Measurements from ENCODE around the gene CPVL.
A peak's percentile ranks its signal among the peaks of the same experiment; 100 is the strongest.

The CPVL gene

DNA sequence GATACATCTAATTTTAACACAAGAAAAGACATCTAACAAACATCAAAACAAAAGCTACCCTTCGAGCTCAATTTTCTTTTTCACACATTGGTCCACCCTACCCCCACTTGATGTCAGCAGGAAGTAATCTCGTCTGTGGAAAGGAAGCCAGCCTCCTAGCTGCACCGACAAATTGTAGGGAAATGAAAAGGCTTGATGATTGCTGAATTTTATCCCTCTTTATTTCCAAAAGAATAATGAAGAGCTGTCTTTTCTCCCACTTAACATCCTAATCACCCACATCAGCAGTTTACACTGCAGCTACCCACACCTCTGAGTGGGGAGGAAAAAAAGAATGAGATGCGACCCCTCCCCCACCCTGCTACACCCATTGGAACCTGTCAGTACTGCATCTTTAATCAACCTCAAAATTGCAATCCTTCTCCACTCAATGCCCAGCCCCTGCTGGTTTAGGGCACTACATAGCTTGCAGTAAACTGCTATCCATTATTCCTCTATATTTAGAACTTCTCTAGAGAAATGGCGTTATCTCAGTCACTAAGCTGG is 10.6 kb upstream of the CPVL start:
- peak in 1 of 51 donors; percentile 56 for DNase-seq

DNA sequence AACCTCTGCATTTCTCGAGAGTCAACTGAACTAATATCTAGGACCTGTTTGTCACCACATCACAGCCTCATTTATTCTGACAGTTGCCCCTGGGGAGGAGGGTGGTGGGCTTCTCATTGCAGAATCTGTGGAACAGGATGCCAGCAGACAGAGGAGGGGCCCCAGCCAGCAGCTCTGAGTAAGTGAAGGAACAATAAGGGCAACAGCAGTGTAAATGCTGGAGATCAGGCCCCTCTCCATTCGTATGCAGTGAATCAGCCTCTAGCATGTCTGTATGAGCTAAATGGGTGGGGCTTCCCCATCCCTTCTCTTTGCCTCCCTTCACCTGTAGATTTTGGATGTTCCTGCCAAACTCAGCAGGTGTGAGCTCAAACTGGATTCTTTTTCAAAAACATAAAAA is 7.7 kb upstream of the CPVL start:
- no peak for DNase-seq

DNA sequence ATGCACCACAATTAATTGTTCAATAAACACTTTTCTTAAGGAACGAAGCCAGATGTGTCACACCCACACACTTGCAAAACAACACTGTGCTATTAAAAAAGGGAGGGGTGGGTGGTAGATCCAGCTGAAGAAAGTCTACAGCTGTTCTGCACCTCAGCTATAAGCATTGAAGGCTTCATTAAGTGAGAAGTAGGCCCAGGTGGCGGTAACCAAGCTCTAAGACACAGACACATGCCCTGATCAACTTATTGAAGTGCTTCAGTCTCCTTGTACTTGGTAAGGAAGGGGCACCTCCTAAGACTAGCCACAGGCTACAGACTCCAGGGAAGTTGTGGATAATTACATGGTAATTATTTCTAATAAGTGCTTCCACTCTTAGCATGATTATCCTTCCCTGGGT is 4.5 kb upstream of the CPVL start:
- DNase-seq = no peak

DNA sequence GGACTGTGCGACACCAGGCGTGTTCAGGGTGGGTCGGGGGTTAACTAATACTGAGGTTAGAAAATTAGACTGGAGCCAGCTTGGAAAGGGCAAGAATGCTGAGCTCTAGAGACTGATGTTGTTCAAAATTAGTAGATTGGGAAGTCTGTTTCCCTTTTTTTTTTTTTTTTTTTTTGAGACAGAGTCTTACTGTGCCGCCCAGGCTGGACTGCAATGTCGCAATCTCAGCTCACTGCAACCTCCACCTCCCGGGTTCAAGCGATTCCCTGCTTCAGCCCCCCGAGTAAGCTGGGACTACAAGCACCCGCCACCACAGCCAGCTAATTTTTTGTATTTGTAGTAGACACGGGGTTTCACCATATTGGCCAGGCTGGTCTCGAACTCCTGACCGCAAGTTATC is 2.7 kb upstream of the CPVL start:
- no peak for DNase-seq

DNA sequence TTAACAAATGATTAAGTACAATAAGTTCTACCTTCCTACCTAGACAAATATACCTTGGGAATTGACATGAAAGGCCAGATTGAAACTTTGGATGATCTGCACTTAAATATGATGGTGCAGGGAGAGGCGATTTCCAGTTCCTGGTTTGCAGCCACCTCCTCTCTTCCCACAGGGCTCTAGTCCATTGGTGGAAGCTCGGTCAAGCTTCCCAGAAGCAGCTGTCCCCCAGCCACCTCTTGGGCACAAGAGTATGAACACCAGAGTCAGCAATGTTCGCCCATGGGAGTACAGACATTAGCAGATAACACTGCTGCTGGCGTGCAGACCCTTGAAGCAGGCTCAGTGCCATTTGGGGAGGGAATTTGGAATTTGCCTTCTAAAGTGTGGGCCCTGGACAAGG is 1.5 kb upstream of the CPVL start:
- no peak for DNase-seq

DNA sequence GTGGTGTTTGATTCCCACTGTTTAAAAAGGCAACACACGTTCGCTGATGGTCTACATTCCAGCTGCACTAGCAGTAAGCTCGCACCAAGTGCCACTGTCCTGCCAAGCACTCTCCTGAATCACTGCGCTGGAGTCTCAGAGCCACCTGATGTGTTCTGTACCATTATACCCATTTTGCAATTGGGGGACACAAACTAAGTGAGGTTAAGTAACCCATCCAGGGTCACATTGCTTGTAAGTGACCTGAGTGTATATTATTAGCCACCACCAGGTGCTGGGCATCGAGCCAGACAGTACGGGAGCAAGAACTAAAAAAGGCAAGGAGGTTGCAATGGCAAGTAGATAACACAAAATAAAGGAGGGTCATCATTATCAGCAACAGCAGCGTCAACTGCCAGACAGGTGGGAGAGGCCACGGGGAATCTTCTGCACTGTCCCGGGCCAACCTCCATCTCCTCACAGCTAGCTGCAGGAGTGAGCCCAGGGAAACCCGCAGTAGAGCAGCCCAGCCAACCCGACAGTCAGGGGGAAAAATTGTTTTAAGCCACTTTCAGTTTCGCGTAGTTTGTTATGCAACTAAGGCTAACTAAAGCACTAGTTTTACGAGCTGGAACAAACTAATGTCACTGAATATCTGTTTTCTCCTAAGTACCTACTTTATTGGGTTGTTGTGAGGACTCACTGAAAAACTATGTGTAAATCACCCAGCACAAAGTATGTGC is 712 bp upstream of the CPVL start:
- no peak for DNase-seq

DNA sequence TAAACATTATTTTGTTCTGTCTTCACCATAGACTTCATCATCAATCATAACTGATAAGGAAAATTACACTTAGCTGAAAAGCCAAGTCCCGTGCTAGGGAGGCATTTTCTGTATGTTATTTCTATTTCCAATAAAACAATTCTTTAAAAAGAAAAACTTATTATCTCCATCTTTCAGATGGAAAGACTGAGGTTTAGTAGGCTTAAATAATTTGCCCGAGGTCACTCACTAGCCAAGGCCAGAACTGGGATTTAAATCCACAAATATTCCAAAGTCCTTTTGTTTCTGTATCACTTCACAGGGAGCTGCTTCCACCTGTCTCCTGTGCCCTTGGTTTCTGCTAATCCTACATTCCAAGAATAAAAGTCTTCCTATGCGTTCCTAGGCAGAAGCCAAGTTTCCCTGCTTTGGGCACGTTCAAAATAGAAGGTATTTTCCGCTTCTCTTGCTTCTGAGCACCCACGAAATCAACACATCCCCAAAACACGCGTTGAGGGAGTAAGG is 732 bp downstream of the CPVL start:
- DNase-seq = no peak

DNA sequence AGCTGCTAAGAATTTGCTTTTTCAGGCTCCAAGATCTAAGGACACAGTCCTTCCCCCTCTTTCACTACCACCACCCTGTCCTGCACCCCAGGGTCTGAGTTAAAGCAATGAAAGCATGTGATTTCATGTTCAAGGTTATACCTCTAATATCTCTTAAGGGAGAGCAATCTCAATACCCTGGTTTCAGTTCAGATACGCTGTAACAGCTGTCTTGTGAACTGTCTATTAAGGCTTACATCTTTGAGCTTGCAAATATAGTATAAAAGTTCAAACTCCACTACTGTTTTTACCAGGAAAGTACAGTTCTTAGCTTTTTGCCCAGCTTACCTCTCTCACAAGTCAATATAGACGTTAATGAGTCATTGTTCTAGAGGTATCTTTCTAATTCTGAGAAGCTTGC is 2.6 kb downstream of the CPVL start:
- no peak for DNase-seq

DNA sequence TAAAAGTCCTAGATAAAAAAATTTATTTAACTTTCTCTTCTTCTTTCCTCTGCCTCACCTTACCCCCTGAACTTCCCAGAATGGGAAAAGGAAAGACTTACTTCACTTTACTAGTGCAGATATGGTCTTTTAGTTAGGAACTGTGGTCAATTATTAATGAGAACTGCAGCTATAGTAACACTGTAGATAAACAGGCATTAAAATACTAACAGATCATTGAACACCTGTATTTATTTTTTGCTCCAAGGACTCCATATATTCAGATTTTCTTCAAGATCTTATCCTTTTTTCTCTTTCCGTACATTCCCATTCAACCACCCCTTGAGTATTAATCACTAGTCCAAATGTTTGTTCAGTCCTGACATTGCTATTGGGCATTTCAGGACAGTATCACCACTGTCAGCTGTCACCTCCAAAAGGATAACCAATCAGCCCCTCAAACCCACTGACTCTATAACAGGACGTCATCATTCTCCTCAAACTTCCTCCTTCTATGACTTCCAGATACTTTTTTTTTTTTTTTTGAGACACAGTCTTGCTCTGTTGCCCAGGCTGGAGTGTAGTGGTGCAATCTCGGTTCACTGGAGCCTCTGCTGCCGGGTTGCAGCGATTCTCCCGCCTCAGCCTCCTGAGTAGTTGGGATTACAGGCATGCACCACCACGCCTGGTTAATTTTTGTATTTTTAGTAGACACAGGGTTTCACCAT is 4.2 kb downstream of the CPVL start:
- DNase-seq = no peak

DNA sequence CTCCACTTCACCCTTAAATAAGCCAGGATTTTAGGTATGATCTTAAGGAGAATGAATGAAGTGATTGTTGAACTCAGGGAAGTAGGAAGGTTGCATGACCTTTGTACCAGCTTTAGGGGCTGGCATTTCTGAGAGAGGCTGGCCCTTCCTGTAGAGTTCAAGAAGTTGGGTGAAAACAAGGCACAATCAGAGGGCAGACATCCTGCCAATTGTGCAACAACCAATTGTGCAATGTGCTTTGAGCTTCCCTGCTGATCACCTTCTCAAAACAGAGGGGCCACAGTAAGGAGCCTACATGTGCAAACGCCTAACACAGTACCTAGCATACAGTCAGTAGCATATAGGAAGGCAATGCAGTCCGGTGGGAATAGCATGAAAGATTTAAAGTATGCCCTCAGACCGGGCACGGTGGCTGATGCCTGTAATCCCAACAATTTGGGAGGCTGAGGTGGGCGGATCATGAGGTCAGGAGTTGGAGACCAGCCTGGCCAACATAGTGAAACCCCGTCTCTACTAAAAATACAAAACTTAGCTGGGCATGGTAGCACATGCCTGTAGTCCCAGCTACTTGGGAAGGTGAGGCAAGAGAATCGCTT is 5.4 kb downstream of the CPVL start:
- DNase-seq = peak in 3 of 51 donors; percentile 4 to 10 (median 7)

DNA sequence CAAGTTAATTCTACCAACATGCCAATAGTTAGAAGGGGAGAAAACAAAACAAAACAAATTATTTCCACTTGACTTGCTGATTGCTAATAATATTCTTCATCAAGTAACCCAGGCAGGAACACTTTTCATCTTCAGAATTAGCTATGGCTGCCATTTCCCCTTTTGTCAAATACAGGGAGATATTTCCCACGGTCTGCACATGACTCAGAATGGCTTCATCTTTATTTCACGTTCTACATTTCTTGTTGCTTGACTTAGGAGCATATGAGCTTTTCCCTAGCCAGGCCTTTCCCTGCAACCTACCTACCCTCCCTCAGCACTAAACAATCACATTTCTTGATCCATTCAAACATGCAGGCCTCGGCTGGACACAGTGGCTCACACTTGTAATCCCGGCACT is 6.5 kb downstream of the CPVL start:
- DNase-seq = no peak

DNA sequence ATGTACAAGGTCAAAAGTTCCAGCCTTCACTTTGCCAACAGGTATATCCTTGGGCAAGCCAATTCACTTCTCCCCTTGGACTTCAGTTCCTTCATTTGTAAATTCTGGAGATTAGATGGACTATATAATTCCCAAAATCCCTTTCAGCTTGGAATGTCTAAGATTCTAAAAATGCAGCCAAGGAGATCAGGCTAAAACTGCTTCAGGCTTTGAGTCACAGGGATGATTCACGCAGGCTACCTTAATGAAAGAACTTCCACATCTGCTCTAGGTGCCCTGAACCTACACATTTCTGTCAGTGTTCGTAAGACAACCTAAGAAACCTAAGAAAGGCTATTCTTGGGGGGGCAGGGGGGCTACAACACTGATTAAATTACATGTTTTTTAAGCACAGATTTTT is 7.1 kb downstream of the CPVL start:
- peak in 1 of 51 donors; percentile 43 for DNase-seq

DNA sequence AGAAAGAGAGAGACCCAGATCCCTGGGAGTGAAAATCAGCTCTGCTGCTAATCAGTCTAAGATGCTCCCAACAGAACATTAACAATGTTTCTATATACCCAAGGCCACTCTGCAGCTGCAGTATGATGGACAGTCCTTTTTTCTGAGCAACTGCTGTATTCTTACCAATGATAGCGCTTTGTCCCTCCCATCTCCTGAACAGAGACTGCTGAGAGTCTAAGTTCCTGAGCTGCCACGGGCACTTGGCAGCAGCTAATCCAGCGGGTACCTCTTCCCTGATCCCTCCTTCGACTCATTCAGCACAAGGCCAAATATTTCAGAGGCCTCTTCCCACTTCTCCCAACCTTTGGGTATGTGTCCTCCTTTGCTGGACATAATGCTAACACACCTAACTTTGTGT is 7.7 kb downstream of the CPVL start:
- no peak for DNase-seq

DNA sequence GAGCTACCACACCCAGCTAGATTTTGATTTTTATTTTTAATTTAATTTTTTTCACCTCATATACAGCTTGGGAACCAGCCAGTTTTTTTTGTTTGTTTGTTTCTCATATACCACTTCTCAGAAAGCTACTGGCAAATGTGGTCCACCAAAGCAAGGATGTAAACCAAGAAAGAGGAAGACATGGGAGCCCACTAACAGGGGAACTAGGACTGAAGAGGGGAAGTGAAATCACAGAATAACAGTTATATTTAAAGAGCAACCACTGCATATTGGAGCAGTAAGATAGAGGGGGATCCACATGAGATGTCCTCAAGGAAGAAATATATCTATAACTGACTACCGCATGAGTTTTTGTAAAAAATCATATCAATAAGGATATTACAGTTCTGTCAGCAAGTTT is 10.5 kb downstream of the CPVL start:
- DNase-seq = no peak

DNA sequence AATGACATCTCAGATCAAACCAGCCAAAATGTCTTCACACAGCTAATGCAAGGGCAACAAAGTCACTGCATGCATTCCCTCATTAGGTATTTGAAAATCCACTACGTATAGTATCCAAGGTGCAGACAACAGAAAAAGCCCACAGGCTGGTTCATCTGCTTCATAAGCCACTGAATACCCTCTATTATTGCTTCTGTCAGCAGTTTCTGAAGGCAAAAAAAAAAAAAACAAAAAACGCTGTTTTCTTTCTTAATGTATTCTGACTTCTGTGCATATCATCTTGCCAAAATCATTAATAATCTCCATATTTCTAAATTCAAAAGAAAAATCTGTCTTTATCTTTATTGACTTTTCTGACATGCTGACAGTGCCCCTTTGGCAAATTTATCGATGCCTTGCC is 13.4 kb downstream of the CPVL start:
- DNase-seq = no peak

DNA sequence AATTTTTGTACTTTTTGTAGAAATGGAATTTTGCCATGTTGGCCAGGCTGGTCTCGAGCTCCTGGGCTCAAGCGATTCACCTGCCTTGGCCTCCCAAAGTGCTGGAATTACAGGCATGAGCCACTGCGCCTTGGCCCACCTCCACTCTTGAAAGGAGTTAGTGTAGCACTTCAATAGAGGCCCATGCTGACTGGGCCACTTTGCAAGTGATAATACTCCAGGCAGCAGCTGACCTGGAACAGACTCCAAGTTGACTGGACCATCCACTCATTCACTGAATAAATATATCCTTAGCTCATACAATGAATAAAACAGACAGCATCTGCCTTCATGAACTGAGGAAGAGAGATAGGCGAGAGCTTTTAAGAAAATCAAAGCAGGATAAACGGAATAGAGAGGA is 14.7 kb downstream of the CPVL start:
- no peak for DNase-seq

DNA sequence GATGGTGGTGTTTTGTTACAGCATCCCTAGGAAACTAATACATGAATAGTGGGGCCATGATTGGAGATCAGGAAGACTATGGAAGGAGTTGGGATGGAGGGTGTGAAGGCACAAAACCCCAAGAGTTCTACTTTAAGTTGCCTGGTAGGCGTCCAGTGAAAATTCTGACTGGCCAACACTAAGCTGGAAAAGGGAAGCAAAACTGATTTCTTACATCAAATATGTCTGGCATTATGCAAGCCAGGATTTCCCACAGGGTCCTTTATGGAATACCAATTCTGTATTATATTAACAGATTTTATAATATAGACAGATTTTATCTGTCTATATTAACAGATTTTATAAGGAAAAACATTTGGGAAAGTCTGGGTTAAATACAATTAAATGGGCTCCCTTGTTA is 16.2 kb downstream of the CPVL start:
- DNase-seq = no peak

DNA sequence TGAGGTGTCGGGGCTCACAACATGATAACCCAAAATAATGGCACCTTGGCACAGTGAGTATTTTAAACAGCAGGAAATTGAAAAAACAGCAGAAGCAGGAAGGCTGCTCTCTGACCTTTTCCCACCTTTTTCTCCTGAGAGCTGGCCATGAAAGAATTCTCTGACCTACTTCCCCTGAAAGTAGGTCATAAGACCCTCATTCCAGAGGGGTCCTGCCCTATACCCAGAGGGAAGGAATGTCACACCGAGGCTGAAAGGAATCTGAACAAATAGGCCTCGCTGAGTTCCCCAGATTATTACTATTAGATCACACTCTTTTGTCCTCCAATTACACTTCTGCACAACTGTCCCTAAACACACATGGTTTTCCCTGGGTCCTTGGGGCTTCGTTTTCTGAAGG is 18.8 kb downstream of the CPVL start:
- no peak for DNase-seq

DNA sequence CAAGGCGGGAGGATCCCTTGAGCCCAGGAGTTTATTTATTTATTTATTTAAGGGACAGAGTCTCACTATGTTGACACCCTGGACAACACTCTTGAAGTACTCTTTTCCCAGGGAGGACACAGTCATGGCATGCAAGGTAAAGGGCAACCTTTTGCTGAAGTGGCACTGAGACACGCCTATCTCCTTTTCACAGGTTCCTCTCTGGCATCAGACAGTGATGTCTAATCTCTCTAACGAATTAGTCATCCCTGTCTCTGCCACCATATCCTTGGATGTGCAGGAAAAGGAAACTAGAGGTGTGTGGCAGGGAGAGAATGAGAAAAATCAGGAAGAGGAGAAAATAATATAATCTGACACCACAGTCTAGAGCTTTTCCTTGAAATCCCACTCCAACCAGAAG is 19.5 kb downstream of the CPVL start:
- no peak for DNase-seq

DNA sequence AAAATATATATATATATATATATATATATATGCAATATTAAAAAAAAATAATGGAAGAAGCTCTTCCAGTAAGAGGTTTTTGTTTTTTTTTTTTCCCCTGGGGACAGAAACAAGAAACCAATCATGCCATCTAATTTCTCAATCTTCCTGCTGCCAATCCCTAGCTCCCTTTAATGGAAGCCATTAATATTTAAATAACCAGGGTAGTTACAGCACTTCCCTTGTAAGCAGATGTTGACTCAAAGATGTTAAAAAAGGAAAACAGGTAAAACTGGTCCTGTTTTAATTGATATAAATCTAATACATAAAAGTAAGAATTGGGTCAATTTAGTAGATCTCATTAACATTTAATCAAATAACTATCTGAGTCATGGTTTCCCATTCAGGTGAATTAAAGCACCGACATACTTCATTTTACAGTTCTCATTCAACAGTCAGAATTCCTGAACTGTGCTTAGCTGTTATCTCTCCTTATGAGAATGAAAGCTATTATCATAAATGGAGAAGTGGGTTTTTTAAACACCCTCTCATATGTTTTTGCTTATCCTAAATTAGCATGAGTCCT is 22.6 kb downstream of the CPVL start:
- DNase-seq = no peak

DNA sequence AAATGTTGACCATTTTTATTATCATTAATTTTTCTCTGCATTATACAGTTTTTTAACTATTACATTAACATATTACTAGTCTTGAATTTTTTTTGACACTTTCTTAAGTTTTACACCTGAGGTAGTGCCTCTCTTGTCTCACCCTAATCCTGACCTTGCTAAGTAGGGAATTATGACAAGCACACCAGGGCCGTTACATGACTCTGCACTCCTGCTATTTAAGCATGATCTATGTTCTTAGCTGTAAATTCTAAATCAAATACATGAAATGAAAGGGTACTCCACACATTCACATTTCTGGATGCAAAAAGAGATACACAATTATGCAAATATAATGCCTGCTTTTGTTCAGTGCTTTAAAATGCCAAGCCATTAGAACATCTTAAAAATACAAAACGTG is 23.6 kb downstream of the CPVL start:
- DNase-seq = no peak

DNA sequence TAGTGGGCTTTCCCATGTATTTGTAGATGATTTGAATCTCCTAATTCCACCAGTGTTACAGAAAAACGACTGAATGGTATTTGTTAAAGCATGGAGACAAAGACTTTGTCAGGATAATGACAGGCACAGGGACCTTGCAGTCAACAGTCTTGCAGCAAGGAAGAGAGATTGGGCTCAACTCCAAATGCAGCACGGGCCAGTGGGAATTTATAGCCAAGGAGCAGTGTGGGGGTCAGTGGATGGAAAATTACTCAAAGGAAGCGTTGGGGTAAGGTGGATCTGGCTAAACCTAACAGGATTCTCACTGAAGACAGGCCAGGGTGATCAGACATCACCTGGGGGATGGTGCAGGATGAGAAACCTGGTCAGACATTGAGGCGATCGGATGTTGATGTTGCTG is 24.3 kb downstream of the CPVL start:
- no peak for DNase-seq
